Gastroesophageal sphincter (tissue), 3 donors: ENCODE results near the gene ARHGAP18.

ENCODE experiments used
- CTCF ChIP-seq, 4 experiments: fragments of 200-600 bp in 2 of 4; fragments of 450-650 bp in 2 of 4; sonication (generic) in 1 of 4; IDR thresholded peaks; one replicate each; pipeline ENCODE4 v1.5.1; 2017 to 2019; ENCODE audit warnings: antibody characterized with exemption in 4 of 4, mild to moderate bottlenecking in 2 of 4, moderate library complexity in 2 of 4
- POLR2A ChIP-seq, 2 donors: fragments of 450-650 bp; IDR thresholded peaks; one replicate each; pipeline ENCODE4 v1.6.1; 2017; ENCODE audit warnings: antibody characterized with exemption in 2 of 2, mild to moderate bottlenecking in 2 of 2, moderate library complexity in 1 of 2

GRCh38 chr6:129695373-129696027 is 14.5 kb downstream of the ARHGAP18 start:
- TF ChIP-seq CTCF (IDR thresholded peaks at IDR 0.05) (no peak), POLR2A (IDR thresholded peaks at IDR 0.05) (no peak)
